Cardiac septum (tissue), 1 donor: ENCODE data around the gene TAAR5. TPM values are rescaled to one million over a fixed set of nuclear protein-coding genes. Genes with fewer than 3 reads are reported as not detected.
"Not testable (repeated sequence)": the region's sequence is repeated elsewhere in the genome, so short reads cannot be mapped to it uniquely, and the experiment has no call there.

Experiments
- DNase-seq: peaks from one replicate; pipeline ENCODE4 v3.0.0-alpha.2; 2020; ENCODE audit warnings: low spot score
- intact Hi-C: fragments of 100-400 bp; cut with DNase I; formaldehyde crosslinking; loops from one replicate; pipeline ENCODE4 v1.14.0; 2022
- long read RNA-seq: library from polyadenylated mRNA; unstranded; transcript quantifications from one replicate; pipeline ENCODE4 v2.0.0, GENCODE V29; 2021
- total RNA-seq: library from RNA; stranded (reverse); fragmentation: NEBNext Ultra II Directional; extraction: Animal tissue kit (Norgen Biotek cat#: 25700); gene quantifications from one replicate; pipeline ENCODE4 v1.2.1, GENCODE V29; 2021
- donor health status: DM: no; HTN: no; CAD: no.

The TAAR5 gene
- total RNA-seq = not detected
- long read RNA-seq = 0 reads

GRCh38 chr6:132589454-132589853, at the start of gene TAAR5:
Gene TAAR5 (minus strand): TSS chr6:132589741. CDS start chr6:132589686, 55 bp downstream.
- intact Hi-C loops = no loop called here
- no peak for DNase-seq

- DNase-seq, intact Hi-C loops: not testable (repeated sequence)
Observed at GRCh38 chr6:132637135-132637534, 47.6 kb upstream of the TAAR5 start.

- DNase-seq, intact Hi-C loops: not testable (repeated sequence)
Observed at GRCh38 chr6:132635906-132636305, 46.4 kb upstream of the TAAR5 start.

- DNase-seq, intact Hi-C loops: not testable (repeated sequence)
Observed at GRCh38 chr6:132635288-132635687, 45.7 kb upstream of the TAAR5 start.

- no peak for DNase-seq
- intact Hi-C loops = no loop called here
Observed at GRCh38 chr6:132634796-132635195, 45.3 kb upstream of the TAAR5 start.

GRCh38 chr6:132633362-132633761, 43.8 kb upstream of the TAAR5 start:
- intact Hi-C loops = no loop called here
- no peak for DNase-seq

- intact Hi-C loops = no loop called here
- DNase-seq = no peak
Observed at GRCh38 chr6:132624175-132624574, 34.6 kb upstream of the TAAR5 start, which contains the start of gene TAAR2. Gene TAAR2 (minus strand): TSS chr6:132624275. CDS start chr6:132624275, 0 bp downstream.

GRCh38 chr6:132623106-132623845, 33.7 kb upstream of the TAAR5 start:
- intact Hi-C loops = no loop called here

GRCh38 chr6:132616677-132617076, 27.1 kb upstream of the TAAR5 start:
- DNase-seq = no peak
- intact Hi-C loops = no loop called here

More at GRCh38 chr6:132623106-132623845, 33.7 kb upstream of the TAAR5 start:
- DNase-seq = no peak

GRCh38 chr6:132614554-132614953, 25.0 kb upstream of the TAAR5 start:
- no peak for DNase-seq
- intact Hi-C loops = no loop called here

- no peak for DNase-seq
- intact Hi-C loops = no loop called here
Observed at GRCh38 chr6:132612449-132613108, 23.0 kb upstream of the TAAR5 start.

- intact Hi-C loops = no loop called here
Observed at GRCh38 chr6:132611616-132612015, 22.1 kb upstream of the TAAR5 start.

GRCh38 chr6:132607544-132608233, 18.1 kb upstream of the TAAR5 start:
- DNase-seq = no peak
- intact Hi-C loops = no loop called here

More at GRCh38 chr6:132611616-132612015, 22.1 kb upstream of the TAAR5 start:
- no peak for DNase-seq

- DNase-seq = no peak
- intact Hi-C loops = no loop called here
Observed at GRCh38 chr6:132604635-132605152, 15.2 kb upstream of the TAAR5 start.

- DNase-seq, intact Hi-C loops: not testable (repeated sequence)
Observed at GRCh38 chr6:132600900-132601299, 11.4 kb upstream of the TAAR5 start.

- no peak for DNase-seq
- intact Hi-C loops = no loop called here
Observed at GRCh38 chr6:132598473-132598872, 8.9 kb upstream of the TAAR5 start.

GRCh38 chr6:132596201-132596600, 6.7 kb upstream of the TAAR5 start:
- no peak for DNase-seq
- intact Hi-C loops = no loop called here

- intact Hi-C loops = no loop called here
Observed at GRCh38 chr6:132592855-132593254, 3.3 kb upstream of the TAAR5 start.

GRCh38 chr6:132590362-132590761, 821 bp upstream of the TAAR5 start:
- DNase-seq = no peak
- intact Hi-C loops = no loop called here

More at GRCh38 chr6:132592855-132593254, 3.3 kb upstream of the TAAR5 start:
- no peak for DNase-seq

GRCh38 chr6:132587424-132587823, 2.1 kb downstream of the TAAR5 start:
- intact Hi-C loops = no loop called here
- no peak for DNase-seq
